ENCODE results near the gene ROCK2.

Gene ROCK2

GRCh38 chr2:11344342-11344955 is at the start of gene ROCK2:
ROCK2 (minus strand) TSS chr2:11344636; CDS start chr2:11344136, 500 bp downstream.
- H3K4me3 ChIP-seq (ENCODE audit: low read length), result peak within 1 kb of the TSS; percentile 85
- DNase-seq (ENCODE audit: low read depth), result no peak
- no peak for TF ChIP-seq CTCF (conservative IDR thresholded peaks at IDR 0.05; ENCODE audit: low read depth, low read length)

GRCh38 chr2:11393711-11394236 is 49.3 kb upstream of the ROCK2 start:
- TF ChIP-seq CTCF (conservative IDR thresholded peaks at IDR 0.05; ENCODE audit: low read depth, low read length), result no peak
- H3K4me3 ChIP-seq (ENCODE audit: low read length), result no peak overlapping the region
- DNase-seq (ENCODE audit: low read depth), result no peak

- TF ChIP-seq CTCF (conservative IDR thresholded peaks at IDR 0.05; ENCODE audit: low read depth, low read length), result no peak
- DNase-seq (ENCODE audit: low read depth), result no peak
- H3K4me3 ChIP-seq (ENCODE audit: low read length), result no peak overlapping the region
Observed at GRCh38 chr2:11391942-11392266, 47.5 kb upstream of the ROCK2 start.

- TF ChIP-seq CTCF (conservative IDR thresholded peaks at IDR 0.05; ENCODE audit: low read depth, low read length), result no peak
- DNase-seq (ENCODE audit: low read depth), result no peak
- H3K4me3 ChIP-seq (ENCODE audit: low read length), result no peak overlapping the region
Observed at GRCh38 chr2:11390399-11390658, 45.9 kb upstream of the ROCK2 start.

- TF ChIP-seq CTCF (conservative IDR thresholded peaks at IDR 0.05; ENCODE audit: low read depth, low read length), result no peak
- H3K4me3 ChIP-seq (ENCODE audit: low read length), result no peak overlapping the region
- no peak for DNase-seq (ENCODE audit: low read depth)
Observed at GRCh38 chr2:11389551-11390398, 45.3 kb upstream of the ROCK2 start.

- no peak for TF ChIP-seq CTCF (conservative IDR thresholded peaks at IDR 0.05; ENCODE audit: low read depth, low read length)
- no peak for DNase-seq (ENCODE audit: low read depth)
- H3K4me3 ChIP-seq (ENCODE audit: low read length), result no peak overlapping the region
Observed at GRCh38 chr2:11389052-11389420, 44.6 kb upstream of the ROCK2 start.
